PC-9 (cell line): Measurements from ENCODE around the gene ANKRD11.
"Not testable (repeated sequence)": the region's sequence is repeated elsewhere in the genome, so short reads cannot be mapped to it uniquely, and the experiment has no call there.

ENCODE experiments used
- EZH2 ChIP-seq: fragments of 200-600 bp; sonication (generic); IDR thresholded peaks from 2 replicates; pipeline ENCODE4 v1.8.0; 2017; ENCODE audit warnings: antibody characterized with exemption, low read depth
- TF ChIP-seq, protein P1 (sequence below): fragments of 200-600 bp; sonication (generic); conservative IDR thresholded peaks from 2 replicates; pipeline ENCODE4 v1.6.1; 2017; ENCODE audit warnings: mixed run types, antibody characterized with exemption, mild to moderate bottlenecking, moderate library complexity

GRCh38 chr16:89433363-89433984, 56.9 kb downstream of the ANKRD11 start:
- TF ChIP-seq, protein P1, sequence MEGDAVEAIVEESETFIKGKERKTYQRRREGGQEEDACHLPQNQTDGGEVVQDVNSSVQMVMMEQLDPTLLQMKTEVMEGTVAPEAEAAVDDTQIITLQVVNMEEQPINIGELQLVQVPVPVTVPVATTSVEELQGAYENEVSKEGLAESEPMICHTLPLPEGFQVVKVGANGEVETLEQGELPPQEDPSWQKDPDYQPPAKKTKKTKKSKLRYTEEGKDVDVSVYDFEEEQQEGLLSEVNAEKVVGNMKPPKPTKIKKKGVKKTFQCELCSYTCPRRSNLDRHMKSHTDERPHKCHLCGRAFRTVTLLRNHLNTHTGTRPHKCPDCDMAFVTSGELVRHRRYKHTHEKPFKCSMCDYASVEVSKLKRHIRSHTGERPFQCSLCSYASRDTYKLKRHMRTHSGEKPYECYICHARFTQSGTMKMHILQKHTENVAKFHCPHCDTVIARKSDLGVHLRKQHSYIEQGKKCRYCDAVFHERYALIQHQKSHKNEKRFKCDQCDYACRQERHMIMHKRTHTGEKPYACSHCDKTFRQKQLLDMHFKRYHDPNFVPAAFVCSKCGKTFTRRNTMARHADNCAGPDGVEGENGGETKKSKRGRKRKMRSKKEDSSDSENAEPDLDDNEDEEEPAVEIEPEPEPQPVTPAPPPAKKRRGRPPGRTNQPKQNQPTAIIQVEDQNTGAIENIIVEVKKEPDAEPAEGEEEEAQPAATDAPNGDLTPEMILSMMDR: not testable (repeated sequence)
- TF ChIP-seq EZH2: not testable (repeated sequence)
